Measurements from ENCODE around the gene TCIRG1. TPM values are rescaled to one million over a fixed set of nuclear protein-coding genes. Genes with fewer than 3 reads are reported as not detected.

The TCIRG1 gene
- total and polyA plus RNA-seq, 2 of the 13 experiments (the other 11 are each of a cell fraction or from before 2014, with no cell fraction given) = 48.0 to 69.6 TPM

GRCh38 chr11:68010090-68011041 is 28.5 kb upstream of the TCIRG1 start, which contains the start of gene ALDH3B1 (continued):
- TF ChIP-seq KIAA2018 (CRISPR knock-in tag; IDR thresholded peaks at IDR 0.05; ENCODE audit: borderline replicate concordance) (no peak), SALL1 (CRISPR knock-in tag; IDR thresholded peaks at IDR 0.05) (peak; percentile 59), ZNF383 (CRISPR knock-in tag; IDR thresholded peaks at IDR 0.05; ENCODE audit: borderline replicate concordance) (no peak), ZNF407 (CRISPR knock-in tag; IDR thresholded peaks at IDR 0.05; ENCODE audit: not compliant biosample characterization) (no peak), ZNF883 (CRISPR knock-in tag; IDR thresholded peaks at IDR 0.05; ENCODE audit: not compliant biosample characterization) (peak; percentile 38), ZNF44 (CRISPR knock-in tag; IDR thresholded peaks at IDR 0.05) (no peak; the same call in 1 of the 2 replicates), WIZ (CRISPR knock-in tag; IDR thresholded peaks at IDR 0.05) (no peak), HNRNPH1 (optimal IDR thresholded peaks at IDR 0.05; ENCODE audit: low read depth, low read length) (no peak), SP140L (CRISPR knock-in tag; IDR thresholded peaks at IDR 0.05; ENCODE audit: borderline replicate concordance) (no peak), SRY (CRISPR knock-in tag; IDR thresholded peaks at IDR 0.05) (peak; percentile 27; the same call in 1 of the 2 replicates), EEA1 (CRISPR knock-in tag; IDR thresholded peaks at IDR 0.05; ENCODE audit: borderline replicate concordance) (no peak)

All from HepG2 (cell line).